HG02763 (cell line): Measurements from ENCODE around the gene CDKN2AIP.

Experiments used
- ATAC-seq: cut with Tn5 transposase; IDR thresholded peaks from one replicate; pipeline ENCODE4 v1.9.1; 2021; ENCODE audit warnings: mild to moderate bottlenecking, moderate library complexity; ENCODE audit not compliant: unreplicated experiment

The CDKN2AIP gene

GRCh38 chr4:183485411-183486160 is 41.1 kb downstream of the CDKN2AIP start:
- no peak for ATAC-seq

GRCh38 chr4:183492791-183493222 is 48.4 kb downstream of the CDKN2AIP start:
- no peak for ATAC-seq

DNA sequence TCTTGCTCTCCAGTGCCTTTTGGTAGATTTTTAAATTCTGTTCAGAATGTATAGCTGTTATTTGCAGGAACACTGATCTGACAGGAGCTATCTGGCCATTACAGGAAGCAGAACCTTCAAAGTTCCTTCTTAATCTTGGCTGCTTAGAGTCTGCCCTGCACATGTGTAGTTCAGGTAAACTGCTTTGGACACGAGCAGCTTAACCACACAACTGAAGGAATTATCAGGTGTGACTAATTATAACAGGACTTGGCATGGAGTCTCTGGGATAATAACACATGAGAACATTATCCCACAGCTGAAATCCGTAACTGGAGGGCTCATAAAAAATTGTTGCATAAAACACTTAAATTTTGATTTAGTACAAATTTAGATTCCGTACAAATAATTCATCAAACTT is 48.8 kb downstream of the CDKN2AIP start:
- no peak for ATAC-seq

DNA sequence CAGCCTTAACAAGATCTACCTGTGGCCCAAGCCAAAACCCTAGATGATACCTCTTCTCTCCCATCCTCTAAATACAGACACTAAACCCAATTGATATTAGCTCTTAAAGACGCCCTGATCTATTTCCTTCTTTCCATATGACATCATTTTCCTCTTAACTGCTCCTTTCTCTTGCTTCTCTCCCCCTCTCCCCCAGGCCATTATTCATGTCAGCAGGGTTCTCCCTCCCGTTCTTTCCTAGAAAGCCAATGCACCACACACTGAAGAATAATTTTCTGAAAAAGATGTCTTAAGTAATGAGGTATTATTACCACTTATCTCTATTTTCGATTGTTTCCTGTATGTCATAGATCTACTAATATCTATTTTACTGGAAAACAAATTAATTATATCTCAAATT is 50.7 kb downstream of the CDKN2AIP start:
- ATAC-seq, result no peak
